ENCODE data around the gene CTIF. TPM values are rescaled to one million over a fixed set of nuclear protein-coding genes. Genes with fewer than 3 reads are reported as not detected.

CTIF gene
- total and polyA plus RNA-seq, 2 experiments from 2014 or later, result 8.6 to 14.4 TPM

- H3K4me1 ChIP-seq (ENCODE audit: insufficient read depth), result peaks cover 22% of the 10 kb centered on the region; the same call in 1 of the 2 replicates
- Mint-ChIP-seq H3K27ac (no peak overlapping the region), H3K27me3 (ENCODE audit: insufficient read depth, low read depth, poor library complexity) (peaks cover 9% of the 10 kb centered on the region), H3K9me3 (no peaks in the 10 kb centered on the region; the same call in 2 of the 3 replicates), H3K4me1 (peaks cover 28% of the 10 kb centered on the region), H3K4me3 (no peak overlapping the region), H3K36me3 (ENCODE audit: low read depth) (no peaks in the 10 kb centered on the region)
- H3K4me3 ChIP-seq, result no peak overlapping the region
- H3K79me2 ChIP-seq (replicated peaks; ENCODE audit: insufficient read depth), result no peaks in the 10 kb centered on the region
- TF ChIP-seq STAT1 (IDR thresholded peaks at IDR 0.05; ENCODE audit: unreplicated experiment) (no peak), POLR2AphosphoS5 (IDR thresholded peaks at IDR 0.05; ENCODE audit: low read depth) (no peak), EZH2 (IDR thresholded peaks at IDR 0.05; ENCODE audit: low read depth, unreplicated experiment) (no peak)
- H3K9me2 ChIP-seq (ENCODE audit: insufficient read depth), result no peaks in the 10 kb centered on the region
- H3K36me3 ChIP-seq (ENCODE audit: insufficient read depth), result no peaks in the 10 kb centered on the region
- no peaks in the 10 kb centered on the region for H4K20me1 ChIP-seq (replicated peaks; ENCODE audit: insufficient read depth)
- ATAC-seq, result no peak
- H3K27ac ChIP-seq (ENCODE audit: low read depth), result no peak overlapping the region
- H2AFZ ChIP-seq, result no peak overlapping the region
- DNase-seq (ENCODE audit: low spot score), result no peak
- H3K4me2 ChIP-seq, result no peak overlapping the region
- H3F3A ChIP-seq (replicated peaks; ENCODE audit: low read depth), result no peaks in the 10 kb centered on the region
- no peaks in the 10 kb centered on the region for H3K27me3 ChIP-seq (ENCODE audit: insufficient read depth)
Observed at GRCh38 chr18:48863432-48864065, 324.7 kb downstream of the CTIF start.

- Mint-ChIP-seq H3K4me1 (peaks cover 18% of the 10 kb centered on the region), H3K4me3 (no peak overlapping the region), H3K27me3 (ENCODE audit: insufficient read depth, low read depth, poor library complexity) (peaks cover 14% of the 10 kb centered on the region), H3K36me3 (ENCODE audit: low read depth) (no peaks in the 10 kb centered on the region), H3K27ac (no peak overlapping the region), H3K9me3 (no peaks in the 10 kb centered on the region; the same call in 2 of the 3 replicates)
- Histone ChIP-seq H3K4me3 (no peak overlapping the region), H3K9me2 (ENCODE audit: insufficient read depth) (no peaks in the 10 kb centered on the region), H2AFZ (no peak overlapping the region), H3K4me2 (no peak overlapping the region), H3K4me1 (ENCODE audit: insufficient read depth) (peaks cover 14% of the 10 kb centered on the region; the same call in 1 of the 2 replicates), H3K27ac (ENCODE audit: low read depth) (no peak overlapping the region), H3K36me3 (ENCODE audit: insufficient read depth) (no peaks in the 10 kb centered on the region), H4K20me1 (replicated peaks; ENCODE audit: insufficient read depth) (no peaks in the 10 kb centered on the region), H3K79me2 (replicated peaks; ENCODE audit: insufficient read depth) (no peaks in the 10 kb centered on the region), H3K27me3 (ENCODE audit: insufficient read depth) (no peaks in the 10 kb centered on the region), H3F3A (replicated peaks; ENCODE audit: low read depth) (no peaks in the 10 kb centered on the region)
- no peak for DNase-seq (ENCODE audit: low spot score)
- no peak for ATAC-seq
- no peak for TF ChIP-seq REST (IDR thresholded peaks at IDR 0.05; ENCODE audit: unreplicated experiment)
- no peak for TF ChIP-seq ZNF462 (CRISPR knock-in tag; IDR thresholded peaks at IDR 0.05)
- TF ChIP-seq EZH2phosphoT487 (IDR thresholded peaks at IDR 0.05; ENCODE audit: unreplicated experiment), result no peak
- no peak for TF ChIP-seq EZH2 (IDR thresholded peaks at IDR 0.05; ENCODE audit: low read depth, unreplicated experiment)
- no peak for TF ChIP-seq POLR2AphosphoS5 (IDR thresholded peaks at IDR 0.05; ENCODE audit: low read depth)
- TF ChIP-seq CTCF (conservative IDR thresholded peaks at IDR 0.05; ENCODE audit: low read depth in 2 of 2), result no peak
- TF ChIP-seq ETS1 (IDR thresholded peaks at IDR 0.05), result no peak
Observed at GRCh38 chr18:48864876-48865275, 326.0 kb downstream of the CTIF start.
